Vagina (tissue), 2 donors: ENCODE results near the gene MAML2.

Experiments used
- CTCF ChIP-seq, 3 experiments: fragments of 450-650 bp in 2 of 3; fragments of 200-600 bp in 1 of 3; sonication (generic) in 1 of 3; IDR thresholded peaks; one replicate each; pipeline ENCODE4 v1.5.1; 2017 to 2019; ENCODE audit warnings: antibody characterized with exemption in 3 of 3, mild to moderate bottlenecking in 2 of 3, moderate library complexity in 2 of 3
- POLR2A ChIP-seq, 2 donors: fragments of 450-650 bp; IDR thresholded peaks; one replicate each; pipeline ENCODE4 v1.6.1; 2017; ENCODE audit warnings: antibody characterized with exemption in 2 of 2, mild to moderate bottlenecking in 2 of 2, moderate library complexity in 2 of 2

- TF ChIP-seq POLR2A (IDR thresholded peaks at IDR 0.05) (no peak), CTCF (IDR thresholded peaks at IDR 0.05) (no peak)
Observed at GRCh38 chr11:95939091-95939490, 403.9 kb downstream of the MAML2 start.
